HG02870 (cell line): ENCODE results near the gene NDUFAF8.

Experiments
- ATAC-seq: cut with Tn5 transposase; IDR thresholded peaks from one replicate; pipeline ENCODE4 v1.9.1; 2021; ENCODE audit warnings: mild to moderate bottlenecking, moderate library complexity; ENCODE audit not compliant: unreplicated experiment

Gene NDUFAF8

DNA sequence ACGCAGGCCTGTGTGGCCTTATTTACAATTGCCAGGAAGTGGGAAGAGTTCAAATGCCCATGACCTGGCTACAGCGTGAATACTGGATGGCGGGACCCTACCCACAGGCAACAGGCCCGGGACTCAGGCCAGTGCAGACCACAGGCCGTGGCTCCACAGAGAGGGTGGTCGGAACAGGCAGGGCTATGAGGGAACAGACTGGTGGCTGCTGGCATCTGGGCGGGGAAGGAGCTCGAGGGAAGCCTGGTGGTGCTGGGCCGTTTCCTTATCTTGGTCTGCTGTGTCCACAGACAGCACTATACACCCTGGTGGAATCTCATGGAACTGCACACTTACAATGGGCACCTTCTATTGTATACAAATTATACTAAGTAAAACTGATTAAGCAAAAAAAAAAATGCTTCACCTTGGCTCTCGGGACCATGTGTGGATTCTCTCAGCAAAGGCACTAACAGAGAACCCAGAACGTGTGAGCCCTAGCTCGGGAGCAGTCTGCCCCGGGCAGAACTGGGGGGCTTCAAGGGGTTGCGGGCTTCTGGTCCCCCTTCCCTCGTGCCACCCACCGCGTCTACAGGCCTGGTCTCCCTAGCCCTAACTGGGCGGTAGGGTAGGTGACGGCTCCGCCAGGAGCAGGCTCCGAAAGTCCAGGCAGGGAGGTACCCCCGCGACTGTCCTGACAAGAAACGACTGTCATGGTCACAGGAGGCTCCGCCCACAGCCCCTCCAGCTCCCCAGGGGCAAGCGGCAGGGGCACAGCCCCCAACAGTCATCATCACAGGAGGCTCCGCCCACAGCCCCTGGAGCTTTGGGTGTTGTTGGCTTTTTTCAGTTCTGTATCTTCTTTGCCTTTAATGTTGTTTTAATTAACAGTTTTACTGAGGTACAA is 38.2 kb upstream of the NDUFAF8 start:
- no peak for ATAC-seq

DNA sequence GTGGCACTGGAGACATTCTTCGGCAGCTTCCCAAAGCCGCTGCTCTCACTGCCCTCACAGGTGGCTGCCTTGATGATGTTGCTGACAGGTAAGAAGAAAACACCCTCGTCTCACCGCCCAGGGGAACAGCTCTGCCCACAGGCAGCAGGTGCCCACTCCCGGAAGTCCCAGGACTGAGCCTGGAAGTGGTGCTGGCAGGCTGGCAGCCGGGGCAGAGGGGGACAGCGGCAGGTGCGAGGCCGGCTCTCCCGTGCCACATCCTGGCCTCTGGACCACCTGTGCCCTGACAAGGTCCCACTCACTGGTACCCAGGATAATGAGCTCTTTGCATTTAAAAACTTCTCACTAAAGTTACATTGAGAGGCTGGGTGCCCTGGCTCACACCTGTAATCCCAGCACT is 36.8 kb upstream of the NDUFAF8 start:
- ATAC-seq, result no peak

DNA sequence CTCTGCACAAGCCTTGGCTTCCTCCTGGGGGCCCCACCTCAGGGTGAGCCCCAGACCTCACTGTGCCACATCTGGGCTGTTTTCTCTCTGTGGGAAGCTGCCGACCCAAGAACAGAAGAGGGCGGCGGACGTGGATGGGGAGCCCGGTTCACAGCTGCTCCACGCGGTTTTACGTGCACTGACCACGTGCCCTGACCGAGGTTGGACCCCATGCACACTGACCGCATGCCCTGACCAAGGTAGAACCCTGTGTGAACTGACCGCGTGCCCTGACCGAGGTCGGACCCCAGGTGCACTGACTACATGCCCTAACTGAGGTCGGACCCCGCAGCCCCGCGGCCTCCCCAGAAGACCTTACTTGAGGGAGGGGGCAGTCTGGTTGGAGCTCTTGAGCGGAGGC is 36.0 kb upstream of the NDUFAF8 start:
- ATAC-seq, result no peak

DNA sequence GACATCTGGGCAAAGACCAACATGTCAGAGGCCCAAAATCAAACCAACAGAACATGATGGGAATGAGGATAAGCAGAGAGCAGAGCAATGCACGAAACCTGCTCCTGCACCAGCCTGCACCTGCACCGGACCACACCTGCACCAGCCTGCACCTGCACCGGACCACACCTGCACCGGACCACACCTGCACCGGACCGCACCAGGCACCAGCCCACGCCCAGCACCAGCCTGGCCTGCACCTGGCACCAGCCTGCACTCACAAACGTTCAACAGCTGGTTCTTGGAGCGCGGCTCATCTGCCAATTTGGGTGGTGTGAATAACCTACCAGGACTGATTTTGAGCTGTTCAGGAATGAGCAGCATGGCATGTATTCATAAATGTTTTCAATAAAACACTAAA is 34.5 kb upstream of the NDUFAF8 start:
- no peak for ATAC-seq

DNA sequence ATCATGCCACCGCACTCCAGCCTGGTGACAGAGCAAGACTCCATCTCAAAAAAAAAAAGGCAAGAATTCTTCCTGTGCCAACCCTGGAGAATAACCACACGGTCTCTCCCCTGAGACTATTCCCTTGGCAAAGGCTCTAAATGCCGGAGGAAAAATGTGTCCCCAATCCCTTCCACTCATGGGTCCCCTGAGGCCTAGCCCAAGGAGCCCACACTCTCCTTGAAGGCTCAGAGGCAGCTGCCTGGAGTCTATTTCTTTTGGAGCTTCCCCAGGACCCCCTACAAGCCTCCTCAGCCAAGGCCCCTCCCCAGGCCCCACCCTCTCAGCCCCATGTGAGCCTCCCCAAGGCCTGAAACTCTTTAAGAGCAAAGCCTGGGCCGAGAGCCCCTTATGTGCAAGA is 33.0 kb upstream of the NDUFAF8 start:
- no peak for ATAC-seq

DNA sequence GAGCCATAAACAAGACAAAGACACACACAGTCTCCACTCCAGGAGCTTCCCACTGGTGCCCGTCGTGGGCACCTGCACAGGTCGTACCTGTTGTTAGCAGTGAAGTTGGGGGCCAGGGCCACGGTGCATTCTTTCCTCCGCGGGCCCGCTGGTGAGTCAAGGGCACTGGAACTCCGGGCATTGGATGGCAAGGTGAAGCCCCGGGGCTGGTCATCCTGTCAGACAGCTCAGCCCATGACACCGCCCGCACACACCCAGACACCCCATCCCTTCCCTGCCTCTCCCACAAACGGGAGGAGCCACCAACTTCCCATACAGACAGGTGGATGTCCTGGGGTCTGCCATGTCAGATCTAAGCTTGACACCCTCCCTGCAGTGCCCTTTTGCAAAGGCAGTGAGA is 32.5 kb upstream of the NDUFAF8 start:
- no peak for ATAC-seq

DNA sequence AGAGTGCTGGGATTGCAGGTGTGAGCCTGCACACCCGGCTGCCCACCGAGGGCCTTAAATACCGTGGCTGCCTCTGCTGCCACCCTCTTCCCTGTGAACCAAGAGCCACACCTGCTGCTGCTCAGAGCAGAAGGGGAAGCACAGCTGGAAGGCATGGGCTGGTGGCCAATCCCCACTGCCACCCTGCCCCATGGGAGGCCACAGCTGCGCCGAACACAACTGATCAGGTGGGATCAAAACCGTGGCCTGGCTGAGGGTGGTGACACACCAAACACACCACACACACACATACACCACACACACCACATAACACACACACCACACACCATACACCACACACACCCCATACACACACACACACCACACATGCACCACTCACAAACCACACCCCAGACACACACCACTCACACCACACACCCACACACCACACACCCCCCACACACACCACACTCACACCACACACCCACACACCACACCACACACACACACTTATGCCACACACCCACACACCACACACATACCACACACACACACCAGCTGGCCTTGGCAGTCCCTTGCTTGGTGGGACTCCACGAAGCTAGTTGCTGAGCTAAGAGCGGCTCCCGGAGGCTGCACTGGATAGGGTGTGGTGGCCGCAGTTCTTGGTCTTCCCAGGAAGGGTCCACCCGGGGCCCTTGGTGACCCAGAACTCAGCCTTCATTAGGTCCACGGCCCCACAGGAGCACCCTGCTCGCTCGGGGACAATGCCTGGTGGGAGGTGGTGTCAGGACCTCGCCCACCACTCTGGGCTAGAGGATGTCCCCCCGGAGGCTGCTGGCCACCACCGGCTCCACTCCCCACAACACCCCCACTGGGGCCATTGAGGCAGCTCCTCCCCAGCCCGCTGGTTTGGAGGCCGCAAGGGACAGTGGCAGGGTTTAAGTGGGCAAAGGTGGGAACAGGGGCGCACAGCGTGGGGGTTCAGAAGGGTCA is 31.2 kb upstream of the NDUFAF8 start:
- no peak for ATAC-seq

DNA sequence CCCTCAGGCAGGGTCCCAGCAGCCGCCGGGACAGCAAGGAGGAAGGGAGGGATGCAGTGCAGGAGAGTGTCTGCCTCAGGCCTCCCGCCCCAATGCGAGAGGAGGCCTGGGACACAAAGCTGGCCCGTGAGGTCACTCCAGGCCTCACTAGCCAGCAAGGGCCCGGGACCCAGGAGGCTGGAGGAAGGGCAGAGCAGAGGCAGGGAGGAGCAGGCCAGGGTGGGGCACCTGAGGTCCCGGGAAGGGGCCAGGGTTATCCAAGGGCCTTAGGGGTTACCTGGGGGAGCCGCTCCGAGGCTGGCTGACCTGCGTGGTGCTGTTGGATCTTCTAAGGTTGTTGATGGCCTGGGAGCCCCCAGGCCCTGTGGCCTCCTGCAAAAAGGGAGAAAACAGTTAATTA is 30.5 kb upstream of the NDUFAF8 start:
- ATAC-seq, result no peak

DNA sequence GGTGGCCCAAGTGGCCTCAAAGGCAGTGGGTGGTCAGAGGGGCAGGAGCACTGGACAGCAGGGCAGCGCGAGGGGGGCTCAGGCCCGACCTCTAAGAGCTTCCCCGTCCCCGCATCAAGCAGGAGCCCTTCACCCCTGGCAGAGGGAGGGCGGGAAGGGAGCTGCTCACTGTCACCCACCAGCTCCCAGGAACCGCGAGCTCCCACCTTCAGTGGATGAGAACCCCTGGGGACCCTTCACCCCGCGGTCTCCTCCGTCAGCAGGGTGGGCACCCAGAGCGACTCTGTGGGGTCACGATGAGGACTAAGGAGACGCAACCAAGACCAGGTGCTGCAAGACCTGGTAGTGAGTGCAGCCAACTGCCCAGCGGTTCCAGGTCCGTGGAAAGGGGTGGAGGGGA is 30.0 kb upstream of the NDUFAF8 start:
- no peak for ATAC-seq

DNA sequence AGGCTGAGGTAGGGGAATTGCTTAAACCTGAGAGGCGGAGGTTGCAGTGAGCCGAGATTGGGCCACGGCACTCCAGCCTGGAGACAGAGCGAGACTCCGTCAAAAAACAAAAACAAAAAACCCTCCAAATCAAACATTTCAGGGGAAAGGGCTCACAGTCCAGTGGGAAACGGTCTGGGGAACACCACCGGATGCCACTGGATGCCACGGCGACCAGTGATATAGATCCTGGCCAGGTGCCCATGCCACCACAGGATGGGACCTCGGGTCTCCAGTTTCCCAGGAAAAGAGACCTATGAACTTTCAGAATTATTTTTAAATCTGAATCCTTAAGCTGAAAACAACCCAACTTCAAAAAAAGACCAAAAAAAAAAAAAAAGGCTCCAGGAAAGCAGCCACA is 28.7 kb upstream of the NDUFAF8 start:
- ATAC-seq, result no peak

DNA sequence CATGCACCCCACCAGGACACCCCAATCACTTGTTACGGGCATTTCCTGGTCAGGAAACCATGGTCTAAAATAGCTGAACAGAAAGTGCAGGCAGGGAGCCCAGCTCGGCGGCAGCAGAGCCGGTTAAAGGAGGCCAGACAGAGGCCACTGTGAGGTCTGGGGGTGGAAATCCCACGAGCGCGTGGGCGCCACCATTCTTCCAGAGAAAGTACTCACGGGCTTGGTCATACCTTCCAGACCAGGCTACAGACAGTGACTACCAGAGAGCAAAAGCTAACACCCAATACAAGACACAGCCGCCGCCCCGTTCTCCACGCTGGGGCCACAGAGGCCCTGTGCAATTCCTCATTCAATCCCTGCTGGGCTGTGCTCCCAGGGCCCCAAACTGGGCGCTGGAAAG is 28.2 kb upstream of the NDUFAF8 start:
- no peak for ATAC-seq

DNA sequence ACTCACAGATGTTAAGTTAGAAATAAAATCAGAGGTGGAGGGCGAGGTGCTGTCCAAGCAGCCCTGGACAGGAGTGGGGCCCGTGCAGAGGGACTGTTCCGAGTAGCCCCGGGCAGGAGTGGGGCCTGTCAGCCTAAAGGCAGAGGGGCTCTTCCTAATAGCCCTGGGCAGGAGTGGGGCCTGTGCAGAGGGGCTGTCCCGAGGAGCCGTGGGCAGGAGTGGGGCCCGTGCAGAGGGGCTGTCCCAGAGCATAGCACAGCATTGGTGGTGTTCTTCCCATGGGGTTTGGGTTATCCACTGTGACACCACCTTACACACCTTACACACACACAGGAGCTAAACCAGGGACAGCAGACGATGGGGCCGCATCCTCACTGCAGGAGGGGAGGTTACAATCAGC is 26.8 kb upstream of the NDUFAF8 start:
- no peak for ATAC-seq

DNA sequence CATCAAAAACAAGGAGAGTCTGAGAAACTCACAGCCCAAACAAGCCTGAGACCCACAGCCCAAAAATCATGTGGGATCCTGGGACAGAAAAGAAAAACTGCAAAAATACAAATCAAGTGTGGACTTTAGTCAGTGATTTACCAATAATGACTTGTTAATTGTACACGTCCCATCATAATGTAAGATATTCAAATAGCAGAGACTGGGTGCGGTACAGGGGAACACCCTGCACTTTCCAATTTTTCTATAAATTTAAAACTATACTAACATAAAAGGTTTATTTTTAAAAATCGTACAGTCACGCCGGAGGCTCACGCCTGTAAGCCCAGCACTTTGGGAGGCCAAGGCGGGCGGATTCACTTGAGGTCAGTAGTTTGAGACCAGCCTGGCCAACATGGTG is 25.1 kb upstream of the NDUFAF8 start:
- ATAC-seq, result no peak

DNA sequence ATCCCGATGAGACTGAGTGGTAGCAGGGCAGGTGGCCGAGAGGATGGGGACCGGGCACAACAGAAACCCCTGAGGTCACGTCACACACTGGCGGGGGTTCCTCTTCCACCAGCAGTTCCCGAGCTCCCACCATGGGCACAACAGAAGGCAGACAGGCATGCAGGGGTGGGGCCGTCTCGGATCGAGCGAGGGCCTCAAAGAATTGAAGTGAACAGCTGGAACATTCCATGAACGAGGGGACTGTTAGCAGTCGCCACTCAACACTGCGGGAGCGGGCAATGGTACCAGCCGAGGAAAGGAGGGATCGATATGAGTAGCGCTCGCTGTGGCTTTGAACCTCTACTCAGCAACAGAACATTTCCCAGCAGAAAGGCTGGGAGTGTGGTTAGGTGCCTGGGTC is 21.6 kb upstream of the NDUFAF8 start:
- no peak for ATAC-seq

DNA sequence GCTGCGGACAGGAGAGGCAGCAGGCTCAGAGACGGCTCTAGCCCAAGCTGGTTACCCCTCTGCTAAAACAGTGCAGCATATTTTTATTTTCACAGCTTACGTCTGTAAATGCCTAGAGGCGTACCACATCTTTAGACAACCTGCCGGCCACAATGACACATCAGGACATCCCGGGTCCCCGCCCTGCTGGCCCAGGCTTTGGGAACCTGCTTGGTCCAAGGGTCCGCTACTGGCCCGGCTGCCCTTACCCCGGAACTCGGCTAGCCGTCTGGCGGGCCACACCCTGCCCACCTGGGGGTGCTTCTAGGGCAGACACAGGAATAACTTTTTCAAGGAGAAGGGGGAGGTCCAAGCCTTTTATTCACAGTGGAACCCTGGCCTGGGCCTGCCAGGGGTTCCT is 20.7 kb upstream of the NDUFAF8 start:
- ATAC-seq, result no peak

DNA sequence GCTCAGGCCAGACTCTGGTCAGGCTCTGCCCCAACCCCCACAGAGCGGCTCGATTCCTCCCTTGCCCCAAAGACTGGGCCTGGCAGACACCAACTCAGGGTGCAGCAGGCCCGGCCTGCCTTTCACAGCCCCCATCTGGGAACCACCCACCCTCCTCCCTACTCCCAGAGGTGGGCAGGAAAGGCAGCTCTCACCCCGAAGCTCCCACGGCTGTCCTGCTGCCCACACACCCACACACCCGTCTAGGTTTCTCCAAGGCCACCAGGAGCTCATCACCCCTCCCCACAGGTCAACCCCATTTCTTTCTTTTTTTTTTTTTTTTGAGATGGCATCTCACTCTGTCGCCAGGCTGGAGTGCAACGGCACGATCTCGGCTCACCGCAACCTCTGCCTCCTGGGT is 20.1 kb upstream of the NDUFAF8 start:
- no peak for ATAC-seq

DNA sequence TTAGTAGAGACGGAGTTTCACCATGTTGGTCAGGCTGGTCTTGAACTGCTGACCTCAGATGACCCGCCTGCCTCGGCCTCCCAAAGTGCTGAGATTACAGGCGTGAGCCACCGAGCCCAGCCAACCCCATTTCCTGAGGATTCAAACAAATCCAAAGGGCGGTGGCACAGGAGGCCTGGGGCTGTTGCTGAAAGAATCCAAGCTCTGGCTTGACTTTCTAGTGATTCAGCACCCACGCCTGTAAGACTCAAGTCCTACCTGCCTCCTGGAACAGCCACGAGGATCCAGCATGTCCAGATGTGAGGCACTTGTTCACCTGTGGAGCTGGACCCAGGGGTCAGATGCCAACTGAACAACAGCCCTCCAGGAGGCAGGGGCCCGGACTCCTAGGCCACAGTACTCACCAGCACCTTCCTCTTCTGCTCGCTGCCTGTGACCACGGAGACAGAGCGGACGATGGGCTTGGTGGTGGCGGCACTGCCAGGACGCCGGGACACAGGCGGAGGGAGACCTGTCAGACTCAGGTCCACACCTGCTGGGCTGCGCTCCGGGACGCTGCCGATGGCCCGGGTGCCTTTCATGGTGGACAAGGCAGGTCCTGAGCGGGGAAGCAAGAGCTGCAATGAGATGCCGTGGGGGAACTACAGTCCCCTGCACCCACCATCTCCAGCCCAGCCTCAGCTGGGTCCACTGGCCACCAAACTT is 19.5 kb upstream of the NDUFAF8 start:
- no peak for ATAC-seq

DNA sequence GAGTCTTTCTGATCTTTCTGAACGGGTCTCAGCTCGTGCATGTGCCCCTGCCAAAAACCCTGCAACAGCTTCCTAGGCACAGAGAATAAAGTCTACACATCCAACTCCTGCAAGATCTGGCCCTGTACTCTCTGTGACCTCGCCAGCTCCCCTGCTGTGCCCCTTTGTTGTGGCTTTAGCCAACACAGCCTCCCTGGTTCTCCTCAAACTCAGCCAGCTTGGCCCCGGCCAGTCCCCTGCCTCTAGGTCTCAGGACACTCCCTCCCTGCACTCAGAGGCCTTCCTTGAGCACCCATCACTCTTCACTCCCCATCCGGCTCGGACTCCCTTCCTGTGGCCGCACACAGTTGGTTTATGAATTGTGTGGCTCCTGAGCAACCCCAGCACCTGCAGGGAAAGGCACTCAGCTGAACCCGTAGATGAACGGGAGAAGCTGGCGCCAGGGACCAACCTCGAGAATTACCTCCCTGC is 17.7 kb upstream of the NDUFAF8 start:
- no peak for ATAC-seq

DNA sequence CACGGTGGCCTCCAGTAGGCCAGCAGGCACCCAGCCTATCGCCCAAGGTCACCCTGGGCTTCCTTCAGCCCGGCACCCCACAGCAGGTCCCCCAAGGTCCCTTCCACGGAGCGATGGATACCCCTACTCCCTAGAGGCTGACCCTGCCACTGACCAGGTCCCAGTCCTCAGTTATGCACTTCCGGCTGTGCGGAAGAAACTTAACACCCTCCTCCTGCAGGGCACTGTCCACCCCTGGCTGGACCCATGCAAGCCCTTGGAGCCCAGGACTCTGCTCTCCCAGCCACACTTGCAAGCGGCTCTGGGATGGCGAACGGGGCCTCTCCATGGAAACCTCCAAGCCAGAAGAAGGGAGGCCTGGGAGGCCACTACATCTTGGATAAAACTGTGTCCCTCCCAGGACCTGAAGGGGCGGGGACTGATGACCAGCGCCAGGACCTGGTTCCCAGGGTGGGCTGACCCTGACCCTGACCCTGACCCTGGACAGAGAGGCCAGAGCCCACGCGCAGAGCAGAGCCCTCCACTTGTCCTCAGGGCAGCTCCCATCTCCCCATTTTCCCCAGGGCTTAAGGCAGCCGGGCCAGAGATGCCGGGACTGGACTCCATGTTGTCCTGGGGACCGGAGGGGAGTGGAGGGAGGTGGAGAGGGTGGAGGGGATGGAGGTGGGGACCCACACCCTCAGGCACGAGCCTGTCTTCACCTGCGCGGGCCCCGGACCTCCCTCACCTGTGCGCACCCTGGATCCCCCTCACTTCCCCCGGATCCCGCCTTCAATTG is 17.1 kb upstream of the NDUFAF8 start:
- no peak for ATAC-seq

DNA sequence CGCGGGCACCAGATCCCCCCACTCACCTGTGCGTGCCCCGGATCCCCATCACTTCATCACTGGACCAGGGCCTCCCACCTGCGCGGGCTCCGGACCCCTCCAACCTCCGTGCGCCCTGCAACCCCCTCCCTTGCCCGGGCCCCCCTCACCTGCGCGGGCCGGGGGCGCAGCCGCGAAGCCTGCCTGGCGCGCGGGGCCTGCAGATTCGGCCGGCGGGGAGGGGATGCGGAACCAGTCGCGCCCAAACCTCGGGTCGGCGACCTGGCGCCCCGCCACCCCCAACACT is 16.6 kb upstream of the NDUFAF8 start:
- ATAC-seq, result no peak
